GM19452 (cell line): Measurements from ENCODE around the gene DNMBP.
A peak's percentile ranks its signal among the peaks of the same experiment; 100 is the strongest.
"Not testable (repeated sequence)": the region's sequence is repeated elsewhere in the genome, so short reads cannot be mapped to it uniquely, and the experiment has no call there.

Source experiments
- ATAC-seq: cut with Tn5 transposase; IDR thresholded peaks from one replicate; pipeline ENCODE4 v1.9.1; 2021; ENCODE audit not compliant: unreplicated experiment

Gene DNMBP

GRCh38 chr10:99993701-99994689 lies 15.8 kb downstream of the DNMBP start:
- ATAC-seq, result peak; percentile 81

- not testable (repeated sequence) for ATAC-seq
These were observed 24.1 kb downstream of the DNMBP start for GRCh38 chr10:99985637-99986036.

GRCh38 chr10:99984211-99985034 lies 25.3 kb downstream of the DNMBP start:
- no peak for ATAC-seq

- no peak for ATAC-seq
These were observed 26.3 kb downstream of the DNMBP start for GRCh38 chr10:99983280-99983988.

GRCh38 chr10:99982728-99983127 lies 27.0 kb downstream of the DNMBP start:
- no peak for ATAC-seq

GRCh38 chr10:99981581-99982199 lies 28.1 kb downstream of the DNMBP start:
- no peak for ATAC-seq

- no peak for ATAC-seq
These were observed 30.6 kb downstream of the DNMBP start for GRCh38 chr10:99979066-99979685.

- no peak for ATAC-seq
These were observed 31.8 kb downstream of the DNMBP start for GRCh38 chr10:99977916-99978315.

- ATAC-seq, result no peak
These were observed 32.7 kb downstream of the DNMBP start for GRCh38 chr10:99976886-99977665.

GRCh38 chr10:99975942-99976809 lies 33.6 kb downstream of the DNMBP start:
- no peak for ATAC-seq

GRCh38 chr10:99975106-99975829 lies 34.5 kb downstream of the DNMBP start:
- no peak for ATAC-seq

- no peak for ATAC-seq
These were observed 36.6 kb downstream of the DNMBP start for GRCh38 chr10:99973190-99973589.

GRCh38 chr10:99967961-99968360 lies 41.8 kb downstream of the DNMBP start:
- no peak for ATAC-seq

GRCh38 chr10:99966306-99966705 lies 43.4 kb downstream of the DNMBP start:
- no peak for ATAC-seq

- ATAC-seq, result no peak
These were observed 44.0 kb downstream of the DNMBP start for GRCh38 chr10:99965700-99966099.

GRCh38 chr10:99964791-99965190 lies 45.0 kb downstream of the DNMBP start:
- no peak for ATAC-seq

- ATAC-seq, result not testable (repeated sequence)
These were observed 46.1 kb downstream of the DNMBP start for GRCh38 chr10:99963467-99964165.
